ENCODE data around the gene TBX2.

The TBX2 gene

GRCh38 chr17:61409301-61410112 lies 9.9 kb downstream of the TBX2 start:
- DNase-seq (ENCODE audit: low read depth) = peak; percentile 69

DNA sequence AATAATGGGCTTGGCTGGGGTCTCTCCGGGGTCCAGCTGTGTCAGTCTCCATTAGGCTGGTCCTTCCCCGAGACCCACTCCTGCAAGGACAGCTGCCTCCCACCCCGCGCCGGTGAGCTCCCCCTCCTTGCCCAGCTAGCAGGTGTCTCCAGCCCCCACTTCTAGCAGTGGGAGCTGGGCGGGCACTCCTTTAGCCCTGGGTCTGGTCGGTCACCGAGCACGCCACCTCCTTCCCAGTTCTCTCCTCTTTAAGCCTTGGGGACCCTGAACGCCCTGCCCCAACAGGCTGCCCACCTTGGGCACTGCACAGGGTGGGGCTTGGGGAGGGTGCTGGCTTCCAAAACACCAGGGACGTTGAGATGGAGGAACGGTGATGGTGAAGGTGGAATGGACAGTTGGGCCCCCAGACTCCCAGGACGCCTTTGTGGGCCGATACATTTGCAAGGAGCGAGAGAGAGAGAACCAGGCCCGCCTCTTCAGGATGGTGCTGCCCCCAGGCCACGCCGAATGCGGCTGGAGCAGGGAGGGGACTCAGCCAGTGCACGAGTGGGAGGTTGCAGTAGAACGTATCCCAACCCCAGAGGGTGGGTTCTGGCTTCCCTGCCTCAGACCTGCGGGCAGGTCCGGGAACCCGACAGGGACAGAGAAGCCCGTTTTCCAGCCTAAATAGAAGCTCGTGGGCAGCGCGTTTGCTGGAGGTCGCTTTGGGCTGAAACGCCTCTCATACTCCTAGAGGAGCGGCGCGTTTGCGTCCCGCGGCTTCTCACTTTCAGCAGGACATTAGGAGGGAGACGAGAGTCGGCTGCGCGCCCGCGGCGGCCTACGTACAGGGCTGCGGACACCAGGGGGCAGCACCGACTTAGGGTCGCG lies 10.7 kb downstream of the TBX2 start:
- no peak overlapping the region for H3K4me3 ChIP-seq (ENCODE audit: low read length)
- DNase-seq (ENCODE audit: low read depth) = peak; percentile 38
- TF ChIP-seq, protein P1, sequence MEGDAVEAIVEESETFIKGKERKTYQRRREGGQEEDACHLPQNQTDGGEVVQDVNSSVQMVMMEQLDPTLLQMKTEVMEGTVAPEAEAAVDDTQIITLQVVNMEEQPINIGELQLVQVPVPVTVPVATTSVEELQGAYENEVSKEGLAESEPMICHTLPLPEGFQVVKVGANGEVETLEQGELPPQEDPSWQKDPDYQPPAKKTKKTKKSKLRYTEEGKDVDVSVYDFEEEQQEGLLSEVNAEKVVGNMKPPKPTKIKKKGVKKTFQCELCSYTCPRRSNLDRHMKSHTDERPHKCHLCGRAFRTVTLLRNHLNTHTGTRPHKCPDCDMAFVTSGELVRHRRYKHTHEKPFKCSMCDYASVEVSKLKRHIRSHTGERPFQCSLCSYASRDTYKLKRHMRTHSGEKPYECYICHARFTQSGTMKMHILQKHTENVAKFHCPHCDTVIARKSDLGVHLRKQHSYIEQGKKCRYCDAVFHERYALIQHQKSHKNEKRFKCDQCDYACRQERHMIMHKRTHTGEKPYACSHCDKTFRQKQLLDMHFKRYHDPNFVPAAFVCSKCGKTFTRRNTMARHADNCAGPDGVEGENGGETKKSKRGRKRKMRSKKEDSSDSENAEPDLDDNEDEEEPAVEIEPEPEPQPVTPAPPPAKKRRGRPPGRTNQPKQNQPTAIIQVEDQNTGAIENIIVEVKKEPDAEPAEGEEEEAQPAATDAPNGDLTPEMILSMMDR (IDR thresholded peaks at IDR 0.05; ENCODE audit: insufficient read depth, low read depth, low read length, missing control alignments) = no peak

More at GRCh38 chr17:61409301-61410112, 9.9 kb downstream of the TBX2 start:
- H3K4me3 ChIP-seq (ENCODE audit: low read length) = peak overlapping the region; percentile 40
- TF ChIP-seq, protein P1 (IDR thresholded peaks at IDR 0.05; ENCODE audit: insufficient read depth, low read depth, low read length, missing control alignments) = peak; percentile 33

DNA sequence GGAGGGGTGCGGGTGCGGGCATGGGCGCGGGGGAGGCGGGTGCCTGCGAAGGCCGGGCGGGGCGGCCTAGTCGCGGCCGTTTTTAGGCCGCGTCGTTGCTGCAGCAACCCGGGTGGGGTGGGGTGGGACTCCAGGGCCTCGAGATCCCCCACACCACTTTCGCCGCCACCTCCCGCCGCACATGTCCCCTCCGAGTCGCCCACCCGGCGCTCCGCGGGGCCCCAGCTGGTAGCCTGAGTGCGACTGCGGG lies 11.3 kb downstream of the TBX2 start:
- H3K4me3 ChIP-seq (ENCODE audit: low read length) = no peak overlapping the region
- DNase-seq (ENCODE audit: low read depth) = no peak
- TF ChIP-seq, protein P1 (IDR thresholded peaks at IDR 0.05; ENCODE audit: insufficient read depth, low read depth, low read length, missing control alignments) = no peak

- peak overlapping the region; percentile 56 for H3K4me3 ChIP-seq (ENCODE audit: low read length)
- DNase-seq (ENCODE audit: low read depth) = peak; percentile 58
- TF ChIP-seq, protein P1 (IDR thresholded peaks at IDR 0.05; ENCODE audit: insufficient read depth, low read depth, low read length, missing control alignments) = no peak
These were observed 11.9 kb downstream of the TBX2 start for GRCh38 chr17:61411261-61412142.

DNA sequence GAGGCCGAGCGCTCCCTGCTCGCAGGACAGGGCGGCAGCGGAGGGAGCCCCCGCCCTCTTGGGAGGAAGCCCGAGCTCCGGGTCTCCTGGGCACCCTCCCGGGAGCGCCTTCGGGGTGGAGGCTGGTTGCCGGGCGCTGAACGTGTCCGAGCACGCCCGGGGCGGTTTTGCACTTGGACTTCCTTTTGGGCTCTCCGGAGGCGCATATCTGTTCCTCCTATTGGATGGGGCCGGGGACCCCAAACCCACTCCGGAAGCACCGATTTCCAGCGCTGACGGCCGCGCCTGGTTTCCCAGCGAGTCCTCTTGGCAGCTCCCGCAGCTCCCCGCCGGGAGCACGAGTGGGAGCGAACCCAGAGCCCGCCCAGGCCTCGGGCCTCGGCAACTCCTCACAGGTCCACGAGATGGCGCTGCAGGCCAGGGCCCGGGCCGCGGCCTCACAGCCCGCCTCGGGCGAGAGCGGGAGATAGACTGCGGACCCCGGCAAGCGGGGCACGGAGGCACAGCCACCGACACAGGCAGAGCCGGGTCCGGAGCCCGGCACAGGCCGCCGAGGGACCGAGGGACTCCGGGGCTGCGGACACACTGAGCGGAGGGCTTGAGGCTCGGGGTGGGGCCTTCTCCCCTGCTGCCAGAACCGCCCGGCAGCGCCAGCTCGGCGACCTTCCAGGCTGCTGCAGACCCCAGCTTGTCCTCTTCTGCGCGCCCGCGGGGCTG lies 12.7 kb downstream of the TBX2 start:
- TF ChIP-seq, protein P1 (IDR thresholded peaks at IDR 0.05; ENCODE audit: insufficient read depth, low read depth, low read length, missing control alignments) = peak; percentile 75
- peak overlapping the region; percentile 56 for H3K4me3 ChIP-seq (ENCODE audit: low read length)
- peak; percentile 79 for DNase-seq (ENCODE audit: low read depth)

Measured in epithelial cell of esophagus (primary cell).